Inflammatory macrophage treated with lipopolysaccharide for 4 hours (primary cell): ENCODE data around the gene PRM1.

Experiments used
- DNase-seq: peaks from one replicate; pipeline ENCODE4 v3.0.0-alpha.2; 2020

Gene PRM1

DNA sequence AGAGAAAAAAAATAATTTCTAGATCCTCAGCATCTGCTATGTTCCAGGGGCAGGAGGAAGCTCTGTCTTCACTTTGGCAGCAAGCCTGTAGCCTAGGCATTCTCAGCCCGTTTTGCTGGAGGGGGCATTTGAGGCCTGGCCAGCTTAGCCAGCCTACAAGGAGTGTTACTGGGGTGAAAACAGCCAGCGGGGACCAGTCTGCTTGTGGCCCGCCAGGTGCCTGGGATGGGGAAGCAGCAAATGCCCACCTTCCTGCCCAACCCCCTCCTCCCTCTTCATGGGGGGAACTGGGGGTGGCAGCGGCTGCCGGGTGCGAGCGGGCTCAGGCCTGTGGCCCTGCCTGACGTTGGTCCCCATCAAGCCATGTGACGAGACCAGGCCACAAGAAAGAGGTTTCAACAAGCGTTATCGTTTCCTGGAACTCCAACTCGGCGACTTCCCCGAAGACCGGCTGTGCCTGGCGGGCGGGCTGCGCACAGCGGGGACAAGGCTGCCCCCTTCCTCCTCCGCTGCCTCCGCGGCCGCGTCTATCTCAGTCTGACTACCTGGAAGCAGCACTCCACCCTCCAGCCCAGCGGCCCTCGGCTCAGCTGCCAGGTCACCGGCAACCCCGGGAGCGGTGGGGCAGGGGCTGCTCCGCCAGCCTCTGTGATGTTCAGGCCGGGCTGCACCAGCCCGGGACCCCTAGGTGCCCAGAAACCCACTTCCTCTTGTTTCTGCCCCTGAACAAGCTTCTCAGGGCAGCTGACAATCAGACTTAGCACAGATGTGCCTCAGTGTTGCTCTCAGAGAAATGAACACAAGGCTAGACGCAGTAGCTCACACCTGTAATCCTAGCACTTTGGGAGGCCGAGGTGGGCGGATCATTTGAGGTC lies 48.0 kb downstream of the PRM1 start:
- DNase-seq, result peak; percentile 55

DNA sequence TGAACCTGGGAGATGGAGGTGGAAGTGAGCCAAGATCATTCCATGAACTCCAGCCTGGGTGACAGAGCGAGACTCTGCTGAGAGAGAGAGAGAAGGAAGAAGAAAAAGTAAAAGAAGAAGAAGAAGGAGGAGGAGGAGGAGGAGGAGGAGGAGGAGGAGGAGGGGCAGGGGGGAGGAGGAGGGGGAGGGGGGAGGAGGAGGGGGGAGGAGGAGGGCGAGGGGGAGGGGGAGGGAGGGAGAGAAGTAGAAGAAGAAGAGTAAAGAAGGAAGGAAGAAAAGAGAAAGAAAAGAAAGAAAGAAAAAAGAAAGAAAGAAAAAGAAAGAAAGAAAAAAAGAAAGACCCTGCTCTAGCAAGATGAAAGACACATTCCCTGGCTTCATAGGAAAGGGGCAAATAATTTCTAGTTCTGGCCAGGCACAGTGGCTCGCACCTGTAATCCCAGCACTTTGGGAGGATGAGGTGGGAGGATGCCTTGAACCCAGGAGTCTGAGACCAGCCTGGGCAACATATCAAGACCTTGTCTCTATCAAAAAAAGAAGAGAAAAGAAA lies 48.8 kb downstream of the PRM1 start:
- DNase-seq, result no peak

DNA sequence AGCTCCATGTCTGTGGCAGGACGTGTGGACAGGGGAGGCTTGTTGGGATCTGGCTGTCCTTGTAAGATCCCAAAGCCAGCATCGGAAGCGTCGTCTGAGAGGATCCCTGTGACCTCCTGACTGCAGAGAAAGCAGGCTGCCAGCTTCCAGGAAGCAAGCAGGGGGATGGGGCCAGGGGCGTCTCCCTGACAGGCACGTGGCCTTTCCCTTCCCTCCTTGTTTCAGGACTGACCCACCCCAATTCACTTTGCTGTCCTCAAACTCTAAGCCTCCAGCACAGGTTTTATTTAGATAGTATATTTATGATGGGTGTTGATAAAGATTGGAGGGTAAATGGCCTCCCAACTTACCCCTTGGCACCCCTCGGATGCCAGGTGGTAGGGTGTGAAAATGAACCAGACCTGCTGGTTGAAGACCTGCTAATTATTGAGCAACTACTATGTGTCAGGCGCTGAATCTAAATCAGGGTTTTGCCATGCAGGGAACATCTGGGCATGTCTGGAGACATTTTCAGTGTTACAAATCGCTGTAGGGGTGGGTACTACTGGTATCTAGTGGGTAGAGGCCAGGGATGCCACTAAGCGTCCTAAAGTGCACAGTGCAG lies 49.7 kb downstream of the PRM1 start:
- DNase-seq, result no peak
